ENCODE measurements around the gene HYLS1.

DNA sequence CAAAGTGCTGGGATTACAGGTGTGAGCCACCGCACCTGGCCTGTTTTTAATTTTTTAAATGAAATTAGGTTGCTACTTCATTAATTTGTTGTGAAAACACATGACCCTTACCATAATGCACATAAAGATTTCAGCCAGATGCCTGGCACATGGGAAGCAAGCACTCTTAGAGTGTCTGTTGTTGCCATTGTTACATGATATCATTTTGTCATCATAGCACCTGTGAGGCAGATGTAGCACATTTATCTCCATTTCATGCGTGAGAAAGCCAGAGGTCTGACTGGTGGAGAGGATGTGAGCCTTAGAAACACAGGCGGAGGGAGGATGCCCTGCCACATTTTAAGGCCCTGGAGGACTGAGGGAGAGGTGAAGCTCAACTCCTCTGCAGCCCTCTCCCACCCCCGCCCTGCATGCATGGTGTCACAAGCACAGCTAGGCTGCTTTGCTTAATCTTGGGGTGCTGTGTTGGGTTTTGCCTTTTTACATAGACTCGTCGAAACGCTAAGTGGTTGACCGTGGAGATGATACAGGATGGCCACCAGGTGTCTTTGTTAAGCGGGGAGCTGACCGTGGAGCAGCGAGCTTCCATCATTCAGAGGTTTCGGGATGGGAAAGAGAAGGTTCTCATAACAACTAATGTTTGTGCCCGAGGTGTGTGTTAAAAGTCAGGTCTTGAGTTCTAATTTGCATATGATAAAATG, 30.8 kb downstream of the HYLS1 start:
- TF ChIP-seq CTCF (conservative IDR thresholded peaks at IDR 0.05 in 1 of 2, IDR thresholded peaks at IDR 0.05 in 1 of 2; ENCODE audit: extremely low read depth in 1 of 2, insufficient read depth in 1 of 2, low read depth in 1 of 2, low read length in 2 of 2) (no peak), EZH2 (IDR thresholded peaks at IDR 0.05; ENCODE audit: borderline replicate concordance, low read length) (no peak)

Measured in mammary epithelial cell (primary cell).